ENCODE data around the gene C2orf42. TPM values are rescaled to one million over a fixed set of nuclear protein-coding genes. Genes with fewer than 3 reads are reported as not detected.

Gene C2orf42
- total RNA-seq, 2 donors from 2014 or later, result 7.1 to 11.4 TPM

- no peaks in the 10 kb centered on the region for H3K9me3 ChIP-seq
- TF ChIP-seq, protein P1, sequence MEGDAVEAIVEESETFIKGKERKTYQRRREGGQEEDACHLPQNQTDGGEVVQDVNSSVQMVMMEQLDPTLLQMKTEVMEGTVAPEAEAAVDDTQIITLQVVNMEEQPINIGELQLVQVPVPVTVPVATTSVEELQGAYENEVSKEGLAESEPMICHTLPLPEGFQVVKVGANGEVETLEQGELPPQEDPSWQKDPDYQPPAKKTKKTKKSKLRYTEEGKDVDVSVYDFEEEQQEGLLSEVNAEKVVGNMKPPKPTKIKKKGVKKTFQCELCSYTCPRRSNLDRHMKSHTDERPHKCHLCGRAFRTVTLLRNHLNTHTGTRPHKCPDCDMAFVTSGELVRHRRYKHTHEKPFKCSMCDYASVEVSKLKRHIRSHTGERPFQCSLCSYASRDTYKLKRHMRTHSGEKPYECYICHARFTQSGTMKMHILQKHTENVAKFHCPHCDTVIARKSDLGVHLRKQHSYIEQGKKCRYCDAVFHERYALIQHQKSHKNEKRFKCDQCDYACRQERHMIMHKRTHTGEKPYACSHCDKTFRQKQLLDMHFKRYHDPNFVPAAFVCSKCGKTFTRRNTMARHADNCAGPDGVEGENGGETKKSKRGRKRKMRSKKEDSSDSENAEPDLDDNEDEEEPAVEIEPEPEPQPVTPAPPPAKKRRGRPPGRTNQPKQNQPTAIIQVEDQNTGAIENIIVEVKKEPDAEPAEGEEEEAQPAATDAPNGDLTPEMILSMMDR (IDR thresholded peaks at IDR 0.05), result no peak
- H3K9ac ChIP-seq (ENCODE audit: low read depth in 2 of 2, low read length in 2 of 2), result no peak overlapping the region
- H3K27ac ChIP-seq, result no peak overlapping the region
- intact Hi-C loops (cut with DNase I), result loop anchor here (5.0 kb wide), 1 partner anchor 57 kb away; the partner anchor contains the start of gene PCBP1
- no peaks in the 10 kb centered on the region for H3K27me3 ChIP-seq
- peaks cover 6% of the 10 kb centered on the region for H3K4me1 ChIP-seq
- no peak overlapping the region for H3K4me3 ChIP-seq
- no peaks in the 10 kb centered on the region for H3K36me3 ChIP-seq
- no peak for DNase-seq
Observed at GRCh38 chr2:70144443-70145143, 46.2 kb downstream of the C2orf42 start.

DNA sequence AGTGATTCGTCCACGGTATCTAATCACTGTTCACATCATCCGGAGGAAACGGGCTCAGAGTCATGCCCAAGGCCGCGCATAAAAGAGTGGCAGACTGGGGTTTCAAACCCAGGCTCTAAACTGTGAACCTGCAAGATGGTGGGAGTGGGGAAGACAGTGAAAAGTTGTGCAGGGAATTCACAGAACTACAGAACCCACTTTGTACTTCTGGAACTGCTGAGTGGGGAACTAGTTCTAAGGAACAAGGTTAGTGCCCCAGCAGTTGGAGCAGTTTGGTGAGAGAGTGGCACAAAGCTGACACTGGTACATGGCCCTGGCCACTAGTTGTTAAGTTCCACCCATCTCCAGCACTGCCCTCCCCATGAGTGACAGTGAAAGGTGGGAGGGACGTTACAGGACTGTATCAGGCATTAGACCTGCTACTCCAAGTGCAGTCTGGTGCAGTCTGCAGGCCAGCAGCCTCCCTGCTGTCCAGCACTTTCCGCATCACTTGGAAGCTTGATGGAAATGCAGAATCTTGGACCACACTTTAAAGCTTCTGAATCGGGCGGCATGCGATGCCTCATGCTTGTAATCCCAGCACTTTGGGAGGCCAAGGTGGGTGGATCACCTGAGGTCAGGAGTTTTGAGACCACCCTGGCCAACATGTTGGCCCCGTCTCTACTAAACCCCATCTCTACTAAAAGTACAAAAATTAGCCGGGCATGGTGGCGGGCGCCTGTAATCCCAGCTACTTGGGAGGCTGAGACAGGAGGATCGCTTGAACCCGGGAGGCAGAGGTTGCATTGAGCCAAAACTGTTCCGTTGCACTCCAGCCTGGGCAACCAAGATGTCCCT is 47.3 kb downstream of the C2orf42 start:
- peak; percentile 71 for DNase-seq
- intact Hi-C loops (cut with DNase I), result loop anchor here (2.0 to 5.0 kb wide), 2 partner anchors 56 to 231 kb away; partner anchors contain the start of gene PCBP1
- Histone ChIP-seq H3K4me3 (peak overlapping the region; percentile 22), H3K27me3 (no peaks in the 10 kb centered on the region), H3K27ac (peak overlapping the region; percentile 98), H3K9me3 (no peaks in the 10 kb centered on the region), H3K36me3 (no peaks in the 10 kb centered on the region), H3K9ac (ENCODE audit: low read depth in 2 of 2, low read length in 2 of 2) (peak overlapping the region; percentile 67 to 90), H3K4me1 (peaks cover 6% of the 10 kb centered on the region)
- TF ChIP-seq, protein P1 (IDR thresholded peaks at IDR 0.05), result no peak

DNA sequence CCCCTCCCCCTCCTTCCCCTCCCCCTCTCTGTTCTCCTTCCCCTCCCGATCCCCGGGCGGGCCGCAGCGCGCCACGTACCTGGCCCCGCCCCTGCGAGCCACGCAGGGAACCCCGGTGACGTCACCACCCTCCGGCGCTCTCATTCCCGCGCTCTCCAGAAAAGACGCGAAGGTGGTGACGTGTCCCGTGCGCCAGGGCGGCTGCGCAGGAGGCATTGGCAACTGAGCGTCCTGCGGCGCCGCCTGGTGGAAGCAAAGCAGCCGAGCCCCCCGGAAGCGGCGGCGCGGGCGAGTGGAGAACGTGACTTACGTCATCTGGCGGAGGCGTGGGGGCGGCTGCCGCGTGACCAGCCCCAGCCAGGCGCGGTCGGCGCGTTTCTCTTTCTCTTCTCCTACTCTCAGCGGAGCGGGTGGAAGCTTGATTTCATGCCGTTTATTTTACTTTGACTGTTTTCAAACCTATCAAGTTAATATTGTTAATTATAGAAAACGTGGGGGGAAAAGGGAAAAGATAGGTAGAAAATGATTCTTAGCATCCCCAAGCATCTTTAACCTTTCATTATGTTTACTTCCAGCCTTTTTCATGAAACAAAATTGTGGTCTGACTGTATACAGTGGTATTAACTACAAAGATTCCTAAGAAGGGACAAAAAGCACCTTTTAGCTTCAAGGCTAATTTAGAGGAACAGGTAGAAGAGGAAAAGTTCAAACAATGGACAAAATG is 48.1 kb downstream of the C2orf42 start:
- H3K9ac ChIP-seq (ENCODE audit: low read depth in 2 of 2, low read length in 2 of 2), result peak overlapping the region; percentile 67 to 90
- DNase-seq, result peak; percentile 99
- H3K27ac ChIP-seq, result peak overlapping the region; percentile 98
- H3K27me3 ChIP-seq, result no peaks in the 10 kb centered on the region
- H3K9me3 ChIP-seq, result no peaks in the 10 kb centered on the region
- TF ChIP-seq, protein P1 (IDR thresholded peaks at IDR 0.05), result peak; percentile 84
- H3K4me1 ChIP-seq, result peaks cover 6% of the 10 kb centered on the region
- intact Hi-C loops (cut with DNase I), result loop anchor here (2.0 to 5.0 kb wide), 2 partner anchors 55 to 230 kb away; partner anchors contain the start of gene PCBP1
- H3K36me3 ChIP-seq, result no peaks in the 10 kb centered on the region
- H3K4me3 ChIP-seq, result peak overlapping the region; percentile 51

- Histone ChIP-seq H3K9me3 (no peaks in the 10 kb centered on the region), H3K36me3 (no peaks in the 10 kb centered on the region), H3K27me3 (no peaks in the 10 kb centered on the region), H3K27ac (peak overlapping the region; percentile 98), H3K9ac (ENCODE audit: low read depth in 2 of 2, low read length in 2 of 2) (peak overlapping the region; percentile 90 to 96), H3K4me1 (peaks cover 6% of the 10 kb centered on the region), H3K4me3 (peak overlapping the region; percentile 51)
- intact Hi-C loops (cut with DNase I), result loop anchor here (2.0 to 5.0 kb wide), 2 partner anchors 55 to 229 kb away; partner anchors contain the start of gene PCBP1
- TF ChIP-seq, protein P1 (IDR thresholded peaks at IDR 0.05), result no peak
- no peak for DNase-seq
Observed at GRCh38 chr2:70141902-70142589, 48.8 kb downstream of the C2orf42 start.

Measured in colonic mucosa (tissue), 4 donors.